NCI-H2171 (cell line): ENCODE results near the gene RPL35A.
"Not testable (repeated sequence)": the region's sequence is repeated elsewhere in the genome, so short reads cannot be mapped to it uniquely, and the experiment has no call there.

Experiments
- DNase-seq: peaks from one replicate; lab custom pipeline; 2025; lab: John Stamatoyannopoulos, UW

RPL35A gene

DNA sequence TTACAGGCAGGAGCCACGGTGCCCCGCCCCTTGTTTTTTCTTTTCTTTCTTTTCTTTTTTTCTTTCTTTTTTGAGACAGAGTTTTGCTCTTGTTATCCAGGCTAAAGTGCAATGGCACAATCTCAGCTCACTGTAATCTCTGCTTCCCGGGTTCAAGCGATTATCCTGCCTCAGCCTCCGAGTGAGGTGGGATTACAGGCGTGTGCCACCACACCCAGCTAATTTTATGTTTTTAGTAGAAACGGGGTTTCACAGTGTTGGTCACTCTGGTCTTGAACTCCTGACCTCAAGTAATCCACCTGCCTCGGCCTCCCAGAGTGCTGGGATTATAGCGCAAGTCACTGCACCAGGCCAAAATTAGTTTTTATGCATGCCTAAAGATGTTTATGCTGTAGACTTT lies 2.5 kb downstream of the RPL35A start:
- DNase-seq: no peak

DNA sequence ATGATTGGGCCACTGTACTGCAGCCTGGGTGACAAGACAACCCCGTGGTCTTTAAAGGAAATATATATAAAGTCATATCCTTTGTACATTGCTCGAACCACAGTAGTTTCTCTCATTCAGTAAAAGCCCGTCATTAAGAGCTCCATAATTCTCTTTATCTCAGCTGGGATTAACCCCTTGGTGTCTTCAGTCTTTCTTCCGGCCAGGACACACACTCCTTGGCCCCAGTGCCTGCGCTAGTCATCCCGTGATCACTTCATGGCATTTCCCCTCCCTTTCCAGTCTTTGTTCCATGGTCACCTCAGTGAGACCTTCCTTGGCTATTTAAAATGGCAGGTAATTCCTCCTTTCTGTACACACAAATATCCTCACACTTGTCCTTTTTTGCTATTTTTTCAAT lies 3.3 kb downstream of the RPL35A start:
- DNase-seq: no peak

DNA sequence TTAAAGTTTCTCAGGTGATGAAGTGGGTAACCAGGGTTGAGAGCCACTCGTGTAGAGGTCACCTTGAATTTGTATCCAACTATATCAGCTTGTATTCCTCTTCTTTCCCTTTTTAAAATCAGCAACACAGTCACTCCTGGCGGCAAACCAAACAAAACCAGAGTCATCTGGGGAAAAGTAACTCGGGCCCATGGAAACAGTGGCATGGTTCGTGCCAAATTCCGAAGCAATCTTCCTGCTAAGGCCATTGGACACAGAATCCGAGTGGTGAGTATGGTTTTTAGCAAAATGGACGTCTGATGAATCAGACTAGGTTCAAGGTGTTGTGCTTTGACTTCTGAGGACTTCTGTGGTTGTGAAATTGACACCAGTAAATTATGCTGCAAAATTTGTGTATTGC lies 3.9 kb downstream of the RPL35A start:
- DNase-seq: no peak

DNA sequence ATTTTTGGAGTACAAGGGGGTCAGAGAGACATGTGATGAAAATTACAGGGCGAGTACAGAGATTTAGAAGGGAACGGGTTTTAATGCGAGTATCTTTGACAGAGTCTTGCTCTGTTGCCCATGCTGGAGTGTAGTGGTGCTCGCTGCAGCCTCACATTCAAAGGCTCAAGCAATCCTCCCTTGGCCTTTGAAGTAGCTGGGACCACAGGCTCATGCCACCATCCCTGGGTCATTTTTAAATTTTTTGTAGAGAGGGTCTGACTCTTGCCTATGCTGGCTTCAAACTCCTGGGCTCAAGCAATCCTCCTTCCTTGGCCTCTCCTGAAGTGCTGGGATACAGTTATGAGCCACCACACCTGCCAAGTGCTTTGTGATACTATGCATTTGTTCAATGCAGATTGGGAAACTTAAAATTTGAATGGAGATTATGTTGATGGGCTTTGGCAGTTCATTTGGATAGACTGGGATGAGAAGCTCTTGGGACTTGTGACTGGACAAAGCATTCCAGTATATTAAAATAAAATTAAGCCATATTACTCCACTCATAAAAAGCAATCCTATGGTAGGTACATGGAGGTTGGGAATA lies 6.0 kb downstream of the RPL35A start:
- no peak for DNase-seq

DNA sequence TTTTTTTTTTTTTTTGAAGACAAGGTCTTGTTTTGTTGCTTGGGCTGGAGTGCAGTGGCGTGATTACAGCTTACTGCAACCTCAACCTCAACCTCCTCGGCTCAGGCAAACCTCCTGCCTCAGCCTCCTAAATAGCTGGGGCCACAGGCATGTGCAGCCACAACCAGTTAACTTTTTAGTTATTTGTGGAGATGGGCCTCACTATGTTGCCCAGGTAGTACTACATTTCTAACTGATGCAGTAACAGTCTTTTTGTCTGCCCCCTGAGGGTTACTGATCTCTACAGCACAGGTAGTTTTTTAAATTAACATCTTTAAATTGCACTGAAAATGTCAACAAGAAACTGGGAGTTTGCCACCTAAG lies 6.6 kb downstream of the RPL35A start:
- DNase-seq: no peak

DNA sequence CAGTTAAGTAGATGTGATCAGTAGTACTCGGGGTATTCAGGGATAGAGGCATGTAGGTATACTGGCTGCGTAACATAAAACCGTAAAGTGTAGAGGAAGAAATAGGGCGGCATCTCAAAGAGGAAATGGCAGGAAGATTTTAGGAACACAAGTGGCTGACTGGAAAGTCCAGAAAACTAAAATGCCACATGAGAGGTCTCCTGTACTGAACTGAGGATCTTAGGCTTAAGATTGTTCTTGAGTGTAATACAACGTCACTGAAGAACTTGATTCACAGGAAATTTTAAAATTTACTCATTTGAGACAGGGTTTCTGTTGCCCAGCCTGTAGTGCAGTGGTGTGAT lies 7.8 kb downstream of the RPL35A start:
- DNase-seq: no peak

DNA sequence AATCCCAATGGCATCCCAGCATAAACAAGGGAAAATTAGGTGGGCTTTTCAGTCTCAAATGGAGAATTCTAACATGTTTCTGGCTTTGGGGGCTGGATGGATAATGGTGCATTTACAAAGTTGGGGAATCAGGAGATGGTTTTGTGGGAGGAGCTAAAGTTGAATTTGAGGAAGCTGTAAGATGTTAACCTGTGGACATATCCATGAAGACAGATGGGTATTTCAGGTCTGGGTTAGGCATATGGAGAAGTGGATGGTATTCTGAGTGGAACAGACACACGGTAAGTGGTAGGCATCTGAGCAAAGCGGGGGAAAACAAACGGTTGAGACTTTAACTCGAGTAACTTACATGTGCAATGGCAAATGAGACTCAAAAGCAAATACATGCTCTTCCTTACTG lies 8.4 kb downstream of the RPL35A start:
- DNase-seq: no peak

DNA sequence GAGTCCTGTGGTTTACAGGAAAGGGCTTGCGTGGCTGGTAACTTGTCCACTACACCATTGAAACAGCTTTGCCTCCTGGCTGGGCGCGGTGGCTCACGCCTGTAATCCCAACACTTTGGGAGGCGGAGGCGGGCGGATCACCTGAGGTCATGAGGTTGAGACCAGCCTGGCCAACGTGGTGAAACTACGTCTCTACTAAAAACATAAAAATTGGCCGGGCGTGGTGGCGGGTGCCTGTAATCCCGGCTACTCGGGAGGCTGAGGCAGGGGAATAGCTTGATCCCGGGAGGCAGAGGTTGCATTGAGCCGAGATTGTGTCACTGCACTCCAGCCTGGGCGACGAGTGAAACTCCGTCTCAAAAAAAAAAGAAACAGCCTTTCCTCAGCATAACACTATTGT lies 8.9 kb downstream of the RPL35A start:
- DNase-seq: not testable (repeated sequence)

DNA sequence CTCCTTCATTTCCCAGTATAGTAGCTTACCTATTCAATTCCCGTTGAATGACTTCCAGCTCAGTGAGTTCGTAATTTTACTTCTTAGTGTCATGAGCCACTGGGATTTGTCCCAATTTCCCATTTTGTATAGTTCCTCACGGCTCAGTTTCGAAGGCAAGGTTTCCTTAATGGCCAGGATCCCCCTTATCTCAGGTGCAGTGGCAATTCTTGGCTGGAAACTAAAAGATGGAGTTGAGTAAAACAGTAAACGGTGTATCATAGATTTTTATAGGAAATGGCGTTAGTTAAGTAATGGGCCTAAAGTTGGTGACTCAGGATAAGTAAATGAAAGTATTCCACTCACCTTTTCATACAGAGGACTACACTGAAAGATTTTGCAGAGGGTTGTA lies 9.5 kb downstream of the RPL35A start:
- DNase-seq: no peak

DNA sequence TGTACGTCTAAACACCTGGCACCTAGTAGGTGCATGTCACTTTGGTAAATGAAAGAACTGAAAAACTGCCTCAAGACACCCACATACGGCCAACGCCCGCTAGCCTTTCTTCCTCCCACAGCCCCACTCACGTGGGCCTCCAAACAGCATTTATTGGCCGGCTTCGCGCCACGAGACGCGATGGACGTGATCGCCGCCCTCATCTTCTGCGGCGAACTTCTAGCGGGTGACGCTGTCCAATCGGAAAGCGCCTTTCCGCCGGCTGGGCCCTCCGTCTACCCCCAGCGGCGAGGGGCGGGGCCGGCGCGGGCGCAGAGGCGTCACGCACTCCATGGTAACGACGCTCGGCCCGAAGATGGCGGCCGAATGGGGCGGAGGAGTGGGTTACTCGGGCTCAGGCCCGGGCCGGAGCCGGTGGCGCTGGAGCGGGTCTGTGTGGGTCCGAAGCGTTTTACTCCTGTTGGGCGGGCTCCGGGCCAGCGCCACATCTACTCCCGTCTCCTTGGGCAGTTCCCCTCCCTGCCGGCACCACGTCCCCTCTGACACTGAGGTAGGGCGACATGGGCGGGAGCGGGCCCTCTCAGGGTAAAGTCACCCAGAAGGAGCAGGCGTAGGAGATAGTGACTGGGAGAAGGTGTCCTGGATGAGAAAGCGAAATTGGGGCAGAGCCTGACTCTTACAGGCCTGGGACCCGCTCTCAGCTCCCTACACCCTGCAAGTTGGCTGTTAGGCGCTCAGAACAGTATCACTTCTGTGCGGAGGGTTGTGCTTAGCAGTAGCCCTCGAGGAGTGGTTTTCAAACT lies 10.1 kb downstream of the RPL35A start, which contains the start of gene LMLN:
Gene LMLN (plus strand): TSS at position 327 of the 803 bp plus-strand sequence. CDS start 29 bp downstream, at position 356.
- DNase-seq: peak; percentile 94

DNA sequence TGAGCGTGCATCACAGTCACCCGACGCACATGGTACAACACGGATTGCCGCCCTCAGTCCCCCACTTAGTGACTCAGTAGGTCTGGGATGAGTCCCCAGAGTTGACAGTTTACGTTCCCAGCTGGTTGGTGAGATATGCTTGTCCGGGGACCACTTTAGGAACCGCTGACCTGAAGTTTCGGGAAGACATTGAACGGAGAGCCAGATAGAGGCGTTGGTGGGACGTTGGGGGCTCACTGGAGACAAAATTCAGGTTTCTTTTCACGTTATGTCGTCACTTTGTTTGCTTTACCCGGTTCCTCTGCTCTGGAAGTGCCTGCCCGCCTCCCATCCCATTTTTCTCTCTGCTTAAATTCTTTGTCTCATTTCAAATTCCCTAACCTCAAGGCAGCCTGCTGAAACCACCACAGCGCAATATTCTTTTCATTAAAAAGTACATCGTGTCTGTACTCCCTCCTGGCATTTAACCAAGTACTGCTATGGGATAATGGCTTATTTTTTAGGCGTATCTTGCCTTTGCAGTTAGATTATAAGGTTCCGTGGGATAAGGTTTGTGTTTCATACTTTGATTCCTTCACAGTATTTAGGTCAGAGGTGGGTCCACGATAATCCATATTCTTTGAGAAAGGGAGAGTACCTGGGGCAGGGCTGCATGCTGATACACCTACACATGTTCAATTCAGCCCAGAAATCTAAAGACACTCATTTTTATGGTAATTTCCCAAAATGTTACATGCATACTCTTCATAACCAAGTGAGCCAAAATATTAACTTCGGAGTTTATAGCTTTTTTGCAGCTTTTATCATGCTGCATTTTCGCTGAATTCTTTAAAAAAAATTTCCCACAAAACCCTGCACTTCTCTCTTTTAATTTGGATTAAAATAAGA lies 10.9 kb downstream of the RPL35A start:
- DNase-seq: no peak

DNA sequence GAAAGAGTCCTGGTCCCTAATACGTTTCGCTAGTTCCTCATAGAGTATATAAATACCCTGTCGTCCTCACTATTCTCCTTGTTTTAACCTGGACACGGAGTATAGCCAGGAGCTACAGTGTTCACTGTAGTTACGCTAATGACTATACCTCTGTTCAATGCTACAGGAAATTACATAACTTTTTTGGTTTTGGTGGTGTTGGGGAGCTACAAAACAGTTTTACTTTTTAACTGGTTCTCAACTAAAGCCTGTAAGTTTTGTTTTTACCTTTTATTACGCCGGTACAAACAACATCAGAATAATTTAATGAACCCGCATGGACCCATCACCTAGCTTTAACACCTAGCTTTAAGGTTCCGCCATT lies 11.6 kb downstream of the RPL35A start:
- no peak for DNase-seq

DNA sequence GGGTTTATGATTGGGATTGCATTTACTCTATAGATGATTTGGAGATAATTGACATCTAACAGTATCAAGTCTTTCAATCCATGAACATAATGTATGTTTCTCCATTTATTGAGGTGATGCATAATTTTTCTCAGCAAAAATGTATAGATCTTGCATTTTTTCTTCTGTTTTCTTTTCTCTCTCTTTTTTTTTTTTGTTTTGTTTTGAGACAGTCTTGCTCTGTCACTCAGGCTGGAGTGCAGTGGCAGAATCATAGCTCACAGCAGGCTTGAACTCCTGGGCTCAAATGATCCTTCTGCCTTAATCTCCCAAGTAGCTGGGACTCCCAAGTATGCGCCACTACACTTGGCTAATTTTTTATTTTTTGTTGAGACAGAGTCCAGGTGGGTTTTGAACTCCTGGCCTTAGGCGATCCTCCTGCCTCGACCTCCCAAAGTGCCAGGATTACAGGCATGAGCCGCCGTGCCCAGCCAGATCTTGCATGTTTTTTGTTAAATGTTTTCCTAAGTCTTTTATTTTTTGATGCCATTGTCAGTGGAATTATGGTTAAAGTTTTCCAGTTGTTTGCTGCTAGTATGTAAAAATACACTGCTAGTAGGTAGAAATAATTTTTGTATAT lies 13.1 kb downstream of the RPL35A start:
- DNase-seq: no peak

DNA sequence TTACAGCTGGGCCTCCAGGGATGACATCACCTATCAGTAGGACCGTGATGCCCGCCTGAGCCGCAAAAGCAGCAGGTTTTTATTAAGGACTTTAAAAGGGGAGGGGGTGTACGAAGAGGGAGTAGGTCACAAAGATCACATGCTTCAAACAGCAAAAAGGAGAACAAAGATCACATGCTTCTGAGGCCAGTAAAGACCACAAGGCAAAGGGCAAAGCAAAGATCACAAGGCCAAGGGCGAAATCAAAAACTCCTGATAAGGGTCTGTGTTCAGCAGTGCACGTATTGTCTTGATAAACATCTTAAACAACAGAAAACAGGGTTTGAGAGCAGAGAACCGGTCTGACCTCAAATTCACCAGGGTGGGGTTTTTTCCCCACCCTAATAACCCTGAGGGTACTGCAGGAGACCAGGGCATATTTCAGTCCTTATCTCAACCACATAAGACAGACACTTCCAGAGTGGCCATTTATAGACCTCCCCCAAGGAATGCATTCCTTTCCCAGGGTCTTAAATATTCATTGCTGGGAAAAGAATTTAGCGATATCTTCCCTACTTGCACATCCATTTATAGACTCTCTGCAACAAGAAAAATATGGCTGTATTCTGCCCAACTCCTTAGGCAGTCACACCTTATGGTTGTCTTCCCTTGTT lies 17.5 kb downstream of the RPL35A start:
- DNase-seq: not testable (repeated sequence)

DNA sequence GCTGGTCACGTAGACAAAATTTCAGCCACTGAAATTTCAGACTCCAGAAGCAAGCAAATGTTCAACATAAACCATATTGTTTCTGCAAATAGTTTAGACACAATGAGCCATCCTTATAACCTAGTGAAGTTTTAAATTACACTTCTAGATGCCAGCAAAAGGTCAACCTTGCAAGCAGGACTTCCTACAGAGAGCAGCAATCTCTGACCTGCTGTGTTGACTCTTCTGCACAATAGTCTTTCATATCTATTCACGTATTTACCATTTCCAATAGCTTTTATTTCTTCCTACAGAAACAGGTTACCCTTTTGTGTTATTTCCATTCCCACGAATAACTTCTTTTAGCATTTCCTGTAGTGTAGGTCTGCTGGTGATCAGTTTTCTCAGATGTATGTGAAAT lies 20.6 kb downstream of the RPL35A start:
- no peak for DNase-seq

DNA sequence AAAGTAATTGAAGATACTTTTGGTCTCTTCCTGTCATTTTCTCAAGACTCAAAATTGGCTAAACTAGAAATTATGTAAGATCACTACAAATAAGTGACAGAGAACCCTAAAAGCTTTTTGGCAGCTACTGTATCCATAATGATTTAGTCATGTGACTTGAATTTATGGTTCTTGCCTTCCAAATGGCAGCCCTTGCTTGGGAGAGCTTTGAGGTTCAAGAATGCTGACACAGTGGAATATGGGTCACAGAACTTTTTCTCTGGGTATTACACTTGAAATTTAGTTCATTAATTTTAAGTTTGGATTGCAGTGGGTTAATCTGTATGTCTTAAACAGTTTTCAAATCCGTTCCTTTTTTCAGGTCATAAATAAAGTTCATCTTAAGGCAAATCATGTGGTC lies 24.0 kb downstream of the RPL35A start:
- DNase-seq: no peak

DNA sequence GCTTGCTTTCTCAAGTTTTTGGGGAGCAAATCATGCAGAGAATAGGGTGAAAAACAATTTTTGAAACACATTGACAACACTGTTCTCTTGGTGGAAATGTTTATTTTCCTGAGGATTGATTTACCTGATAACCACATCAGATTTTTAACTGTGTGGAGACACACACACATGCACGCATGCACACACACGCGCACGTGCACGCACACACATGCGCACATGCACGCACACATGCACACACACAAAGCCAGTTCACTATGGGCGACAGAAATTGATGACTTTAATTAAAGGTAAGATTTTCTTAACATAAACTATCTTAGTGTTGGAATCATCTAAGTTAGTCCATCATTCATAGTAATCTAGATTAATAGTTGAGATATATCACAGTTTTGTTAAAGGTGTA lies 25.3 kb downstream of the RPL35A start:
- no peak for DNase-seq

DNA sequence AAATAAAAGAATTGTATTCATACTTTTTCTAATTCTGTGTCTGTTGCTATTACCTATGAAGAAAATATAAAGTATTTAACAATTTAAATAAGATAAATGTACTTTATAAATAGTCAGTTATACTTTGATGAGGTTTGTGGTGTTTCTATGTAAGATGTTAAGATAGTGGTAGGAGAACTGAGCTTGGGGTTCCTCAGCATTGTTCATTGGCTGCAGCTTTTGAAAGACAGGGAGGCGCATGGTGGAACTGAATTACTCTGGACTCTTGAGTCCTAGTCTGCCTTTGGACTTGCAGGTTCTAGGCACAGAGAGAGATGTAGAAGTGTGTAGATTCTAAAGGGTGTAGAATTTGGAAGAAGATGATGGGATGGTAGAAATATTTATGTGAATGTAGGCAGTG lies 33.1 kb downstream of the RPL35A start:
- DNase-seq: no peak

DNA sequence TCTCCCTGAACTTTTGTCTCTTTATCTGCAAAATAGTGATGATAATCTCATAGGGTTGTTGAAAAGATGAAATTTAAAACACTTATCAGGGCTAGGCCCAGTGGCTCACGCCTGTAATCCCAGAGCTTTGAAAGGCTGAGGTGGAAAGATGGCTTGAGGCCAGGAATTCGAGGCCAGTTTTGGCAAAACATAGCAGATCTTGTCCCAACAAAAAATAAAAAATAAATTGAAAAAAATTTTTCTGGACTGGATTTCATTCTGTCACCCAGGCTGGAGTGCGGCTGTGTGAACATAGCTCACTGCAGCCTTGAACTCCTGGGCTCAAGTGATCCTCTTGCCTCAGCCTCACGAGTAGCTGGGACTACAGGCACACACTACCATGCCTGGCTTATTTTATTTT lies 39.7 kb downstream of the RPL35A start:
- no peak for DNase-seq

DNA sequence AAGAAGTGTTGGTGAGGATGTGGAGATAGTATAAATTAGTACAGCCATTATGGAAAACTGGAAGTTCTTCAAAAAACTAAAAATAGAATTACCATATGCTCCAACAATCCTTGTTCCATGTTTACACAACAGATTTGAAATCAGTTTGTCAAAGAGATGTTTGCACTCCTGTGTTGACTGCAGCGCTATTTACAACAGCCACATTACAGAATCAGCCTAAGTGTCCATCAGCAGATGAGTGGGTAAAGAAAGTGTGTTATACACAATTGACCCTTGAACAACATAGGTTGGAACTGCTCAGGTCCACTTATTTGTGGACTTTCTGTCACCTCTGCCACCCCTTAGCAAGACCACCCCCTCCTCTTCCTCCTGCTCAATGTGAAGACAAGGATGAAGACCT lies 44.7 kb downstream of the RPL35A start:
- DNase-seq: no peak

DNA sequence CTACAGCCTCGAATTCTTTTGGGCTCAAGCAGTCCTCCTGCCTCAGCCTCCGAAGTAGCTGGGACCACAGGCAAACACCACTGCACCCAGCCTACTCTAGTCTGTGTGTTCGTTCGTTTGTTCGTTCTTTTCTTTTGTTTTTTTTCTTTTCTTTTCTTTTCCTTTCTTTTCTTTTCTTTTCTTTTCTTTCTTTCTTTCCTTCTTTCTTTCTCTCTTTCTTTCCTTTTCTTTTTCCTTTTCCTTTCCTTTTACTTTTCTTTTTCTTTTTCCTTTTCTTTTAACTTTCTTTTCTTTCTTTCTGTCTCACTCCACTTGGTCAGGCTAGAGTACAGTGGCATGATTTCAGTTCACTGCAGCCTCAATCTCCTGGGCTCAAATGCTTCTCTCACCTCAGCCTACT lies 46.9 kb downstream of the RPL35A start:
- no peak for DNase-seq

DNA sequence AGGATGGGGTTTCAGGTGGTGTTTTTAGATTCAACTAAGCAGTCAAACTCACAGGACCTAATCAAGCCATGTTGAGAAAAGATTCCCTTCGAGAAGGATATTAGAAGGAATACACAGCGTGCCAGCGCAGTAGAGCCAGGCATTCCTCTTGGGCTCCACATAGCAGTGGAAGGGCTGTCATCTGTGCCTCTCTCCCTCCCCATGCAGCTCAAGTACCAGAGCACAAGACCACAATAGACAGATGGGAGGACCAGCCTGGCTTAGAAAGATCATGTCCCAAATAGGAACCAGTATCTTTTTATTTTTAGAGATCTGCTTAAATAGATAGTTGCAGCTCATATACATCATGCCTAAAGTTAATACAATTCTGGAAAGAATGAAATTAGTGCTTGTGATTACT lies 47.9 kb downstream of the RPL35A start:
- no peak for DNase-seq
